Femur (tissue), 1 donor: ENCODE measurements around the gene ZNF660.
"Not testable (repeated sequence)": the region's sequence is repeated elsewhere in the genome, so short reads cannot be mapped to it uniquely, and the experiment has no call there.

Source experiments
- DNase-seq: peaks from one replicate; pipeline ENCODE4 v3.0.0-alpha.2; 2017

ZNF660 gene

GRCh38 chr3:44584646-44585501 is at the start of gene ZNF660:
ZNF660 (plus strand) TSS chr3:44584964; CDS start chr3:44594194, 9,230 bp downstream.
- peak; percentile 90 for DNase-seq

GRCh38 chr3:44535364-44535763 is 49.4 kb upstream of the ZNF660 start:
- DNase-seq: no peak

GRCh38 chr3:44544811-44545210 is 40.0 kb upstream of the ZNF660 start:
- DNase-seq: not testable (repeated sequence)

GRCh38 chr3:44554626-44555592 is 29.9 kb upstream of the ZNF660 start, which contains the start of gene ZKSCAN7:
ZKSCAN7 (plus strand) TSS chr3:44555193; CDS start chr3:44557048, 1,855 bp downstream.
- peak; percentile 77 for DNase-seq

GRCh38 chr3:44555723-44556122 is 29.0 kb upstream of the ZNF660 start:
- DNase-seq: no peak

GRCh38 chr3:44557074-44557473 is 27.7 kb upstream of the ZNF660 start:
- no peak for DNase-seq

- no peak for DNase-seq
Measured at GRCh38 chr3:44561076-44561475, 23.7 kb upstream of the ZNF660 start.

GRCh38 chr3:44562147-44562546 is 22.6 kb upstream of the ZNF660 start:
- DNase-seq: no peak

GRCh38 chr3:44568561-44568960 is 16.2 kb upstream of the ZNF660 start:
- no peak for DNase-seq

- DNase-seq: no peak
Measured at GRCh38 chr3:44571024-44571423, 13.7 kb upstream of the ZNF660 start.

- DNase-seq: no peak
Measured at GRCh38 chr3:44576613-44577012, 8.2 kb upstream of the ZNF660 start.

- not testable (repeated sequence) for DNase-seq
Measured at GRCh38 chr3:44577354-44577952, 7.3 kb upstream of the ZNF660 start.

- not testable (repeated sequence) for DNase-seq
Measured at GRCh38 chr3:44578316-44578715, 6.4 kb upstream of the ZNF660 start.

GRCh38 chr3:44578924-44579515 is 5.7 kb upstream of the ZNF660 start:
- DNase-seq: not testable (repeated sequence)

- not testable (repeated sequence) for DNase-seq
Measured at GRCh38 chr3:44579749-44580148, 5.0 kb upstream of the ZNF660 start.

GRCh38 chr3:44580971-44581370 is 3.8 kb upstream of the ZNF660 start:
- DNase-seq: not testable (repeated sequence)

- DNase-seq: no peak
Measured at GRCh38 chr3:44596621-44597020, 11.9 kb downstream of the ZNF660 start.

- DNase-seq: no peak
Measured at GRCh38 chr3:44601749-44602148, 17.0 kb downstream of the ZNF660 start.

GRCh38 chr3:44612678-44613077 is 27.9 kb downstream of the ZNF660 start:
- no peak for DNase-seq

- peak; percentile 93 for DNase-seq
Measured at GRCh38 chr3:44624749-44625480, 40.2 kb downstream of the ZNF660 start, which contains the start of gene ZNF197. ZNF197 (plus strand) TSS chr3:44625036; CDS start chr3:44629155, 4,119 bp downstream.

GRCh38 chr3:44628716-44629115 is 44.0 kb downstream of the ZNF660 start:
- no peak for DNase-seq

- DNase-seq: no peak
Measured at GRCh38 chr3:44632193-44632592, 47.4 kb downstream of the ZNF660 start.
